ENCODE results near the gene NAT16.

NAT16 gene

DNA sequence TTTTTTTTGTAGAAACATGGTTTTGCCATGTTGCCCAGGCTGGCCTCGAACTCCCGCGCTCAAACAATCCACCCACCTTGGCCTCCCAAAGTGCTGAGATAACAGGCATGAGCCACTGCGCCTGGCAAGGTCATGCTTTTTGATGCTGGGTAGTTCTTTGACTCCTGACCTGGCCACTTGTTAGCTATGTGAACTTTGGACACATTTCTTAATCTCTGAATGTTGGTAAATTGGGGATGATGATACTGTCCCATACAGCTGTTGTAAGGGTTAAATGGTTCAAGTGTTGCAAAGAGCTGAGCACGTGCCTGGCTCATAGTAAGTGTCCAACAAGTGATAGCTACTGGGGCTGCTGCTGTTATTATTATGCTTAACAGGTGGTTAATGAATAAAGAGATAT lies 40.2 kb upstream of the NAT16 start:
- TF ChIP-seq, protein P1, sequence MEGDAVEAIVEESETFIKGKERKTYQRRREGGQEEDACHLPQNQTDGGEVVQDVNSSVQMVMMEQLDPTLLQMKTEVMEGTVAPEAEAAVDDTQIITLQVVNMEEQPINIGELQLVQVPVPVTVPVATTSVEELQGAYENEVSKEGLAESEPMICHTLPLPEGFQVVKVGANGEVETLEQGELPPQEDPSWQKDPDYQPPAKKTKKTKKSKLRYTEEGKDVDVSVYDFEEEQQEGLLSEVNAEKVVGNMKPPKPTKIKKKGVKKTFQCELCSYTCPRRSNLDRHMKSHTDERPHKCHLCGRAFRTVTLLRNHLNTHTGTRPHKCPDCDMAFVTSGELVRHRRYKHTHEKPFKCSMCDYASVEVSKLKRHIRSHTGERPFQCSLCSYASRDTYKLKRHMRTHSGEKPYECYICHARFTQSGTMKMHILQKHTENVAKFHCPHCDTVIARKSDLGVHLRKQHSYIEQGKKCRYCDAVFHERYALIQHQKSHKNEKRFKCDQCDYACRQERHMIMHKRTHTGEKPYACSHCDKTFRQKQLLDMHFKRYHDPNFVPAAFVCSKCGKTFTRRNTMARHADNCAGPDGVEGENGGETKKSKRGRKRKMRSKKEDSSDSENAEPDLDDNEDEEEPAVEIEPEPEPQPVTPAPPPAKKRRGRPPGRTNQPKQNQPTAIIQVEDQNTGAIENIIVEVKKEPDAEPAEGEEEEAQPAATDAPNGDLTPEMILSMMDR (IDR thresholded peaks at IDR 0.05; ENCODE audit: unreplicated experiment in 3 of 3) = no peak
- H3K36me3 Mint-ChIP-seq (ENCODE audit: low read depth) = peaks cover 43% of the 10 kb centered on the region
- H3K27me3 Mint-ChIP-seq (ENCODE audit: low read depth) = no peaks in the 10 kb centered on the region
- H3K27ac Mint-ChIP-seq = no peak overlapping the region
- peaks cover 31% of the 10 kb centered on the region for H3K4me1 Mint-ChIP-seq
- H3K4me3 Mint-ChIP-seq = peak overlapping the region; percentile 40 to 73 (median 58)
- H3K9me3 Mint-ChIP-seq = no peaks in the 10 kb centered on the region

DNA sequence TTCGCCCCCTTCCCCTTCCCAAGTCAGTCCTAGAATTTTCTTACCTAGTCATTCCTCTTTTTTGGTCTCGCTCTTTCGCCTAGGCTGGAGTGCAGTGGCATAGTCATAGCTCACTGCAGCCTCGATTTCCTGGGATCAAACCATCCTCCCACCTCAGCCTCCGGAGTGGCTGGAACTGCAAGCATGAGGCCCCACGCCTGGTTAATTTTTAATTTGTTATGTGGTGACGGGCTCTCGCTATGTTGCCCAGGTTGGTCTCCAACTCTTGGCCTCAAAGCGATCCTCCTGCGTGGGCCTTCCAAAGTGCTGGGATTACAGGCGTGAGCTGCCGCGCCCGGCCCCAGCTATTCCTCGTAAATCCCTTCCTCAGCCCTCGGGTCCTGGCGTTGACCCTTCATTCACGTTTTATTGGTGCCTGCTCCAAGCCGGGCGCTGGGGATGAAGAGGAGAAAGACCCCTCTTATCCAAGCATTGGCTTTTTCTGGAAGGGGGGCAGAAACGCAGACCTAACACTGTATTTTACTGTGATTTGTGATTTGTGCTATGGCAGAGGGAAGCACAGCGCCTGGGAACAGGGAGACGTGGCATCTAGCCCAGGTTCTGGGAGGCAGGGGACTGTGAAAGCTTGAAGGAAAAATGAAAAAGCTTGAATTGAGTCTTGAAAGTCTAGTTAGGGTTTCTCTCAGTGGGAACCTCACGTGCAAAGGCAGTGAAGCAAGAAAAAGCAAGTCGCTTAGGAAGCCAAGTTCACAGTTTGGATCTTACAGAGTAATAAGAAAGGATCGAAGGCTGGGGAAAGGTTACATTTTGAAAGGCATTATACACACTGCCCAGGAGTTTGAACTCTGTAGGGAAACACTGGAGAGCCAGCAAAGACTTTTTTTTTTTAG lies 38.4 kb upstream of the NAT16 start:
- Mint-ChIP-seq H3K27me3 (ENCODE audit: low read depth) (no peaks in the 10 kb centered on the region), H3K4me3 (peak overlapping the region; percentile 95 to 97 (median 95)), H3K36me3 (ENCODE audit: low read depth) (peaks cover 35% of the 10 kb centered on the region), H3K9me3 (no peaks in the 10 kb centered on the region), H3K27ac (peak overlapping the region; percentile 72 to 93 (median 91)), H3K4me1 (peaks cover 31% of the 10 kb centered on the region)
- TF ChIP-seq, protein P1 (IDR thresholded peaks at IDR 0.05; ENCODE audit: unreplicated experiment in 3 of 3) = no peak

DNA sequence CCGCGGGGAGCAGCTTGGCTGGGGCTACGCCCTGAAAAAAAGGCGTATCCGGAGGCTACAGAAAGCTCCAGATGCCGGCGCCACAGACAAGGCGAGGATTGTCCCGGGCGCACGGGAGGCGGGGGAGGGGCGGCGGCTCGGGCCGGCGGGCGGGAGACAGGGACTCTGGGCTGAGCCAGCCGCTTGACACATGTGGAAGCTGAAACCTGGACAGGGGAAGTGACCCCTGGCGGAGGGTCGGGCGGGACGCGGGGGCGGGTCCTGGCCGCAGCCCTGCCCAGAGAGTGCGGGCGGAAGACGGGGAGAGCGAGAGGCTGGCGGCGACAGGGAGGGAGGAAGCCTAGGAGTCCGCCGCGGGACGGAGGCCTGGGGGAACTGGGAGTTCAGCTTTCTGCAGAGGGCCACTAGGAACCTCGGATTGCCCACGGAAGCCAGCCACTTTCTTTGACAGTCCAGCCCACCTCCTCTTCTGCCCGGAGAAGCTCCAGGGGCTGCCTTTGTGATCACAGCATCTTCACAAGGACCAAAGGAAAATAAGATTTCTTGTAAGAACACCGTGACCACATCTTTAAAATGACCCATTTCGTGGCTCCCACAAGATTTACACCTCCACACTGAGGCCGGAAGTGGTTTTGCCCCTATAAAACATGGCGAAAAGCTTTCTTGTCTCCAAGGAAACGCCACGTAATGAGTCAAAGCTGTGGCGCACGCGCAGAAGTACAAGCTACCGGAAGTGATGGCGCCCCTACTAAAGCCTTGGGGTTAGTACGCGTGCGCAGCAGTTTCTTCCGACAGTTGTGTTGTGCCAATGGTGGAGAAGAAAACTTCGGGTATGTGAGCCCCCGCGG lies 37.5 kb upstream of the NAT16 start, which contains the start of the genes PLOD3 and ZNHIT1:
TSS of gene PLOD3 (minus strand) at position 194 of the 848 bp plus-strand sequence. CDS start 307 bp downstream, outside the sequence.
TSS of gene ZNHIT1 (plus strand) at position 778 of the 848 bp plus-strand sequence. CDS start at position 809, 31 bp downstream.
- H3K4me1 Mint-ChIP-seq = peaks cover 31% of the 10 kb centered on the region
- peak within 1 kb of the TSS; percentile 72 to 93 (median 91) for H3K27ac Mint-ChIP-seq
- no peaks in the 10 kb centered on the region for H3K27me3 Mint-ChIP-seq (ENCODE audit: low read depth)
- peaks cover 27% of the 10 kb centered on the region for H3K36me3 Mint-ChIP-seq (ENCODE audit: low read depth)
- no peaks in the 10 kb centered on the region for H3K9me3 Mint-ChIP-seq
- TF ChIP-seq, protein P1 (IDR thresholded peaks at IDR 0.05; ENCODE audit: unreplicated experiment in 3 of 3) = peak in 1 of 3 experiments; percentile 36
- H3K4me3 Mint-ChIP-seq = peak within 1 kb of the TSS; percentile 95 to 97 (median 95)

DNA sequence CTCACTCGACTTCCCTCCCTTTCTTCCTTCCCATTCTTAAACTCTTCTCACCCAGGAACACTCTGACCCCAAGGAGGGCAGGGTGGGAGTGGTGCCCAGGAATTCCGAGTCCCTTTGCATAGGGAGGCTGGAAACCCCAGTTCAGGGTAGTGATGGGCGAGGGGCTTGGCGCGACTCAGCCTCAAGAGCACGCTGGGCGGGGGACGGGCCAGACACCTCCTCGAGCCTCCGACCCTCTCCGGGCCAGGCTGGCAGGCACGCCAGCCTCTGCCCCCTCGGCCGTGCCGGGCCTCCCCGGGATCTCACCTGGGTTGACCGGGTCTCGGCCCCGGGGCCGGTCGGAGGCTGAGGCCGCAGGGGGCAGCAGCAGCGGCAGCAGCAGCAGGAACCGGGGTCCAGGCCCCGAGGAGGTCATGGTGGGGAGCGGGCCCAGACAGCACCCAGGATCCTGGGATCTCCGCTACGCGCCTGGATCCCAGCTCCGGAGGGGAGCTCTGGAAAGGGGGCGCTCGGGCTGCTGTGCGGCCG lies 36.8 kb upstream of the NAT16 start:
- H3K27ac Mint-ChIP-seq = peak overlapping the region in 1 of 3 experiments; percentile 91
- TF ChIP-seq, protein P1 (IDR thresholded peaks at IDR 0.05; ENCODE audit: unreplicated experiment in 3 of 3) = no peak
- peaks cover 22% of the 10 kb centered on the region for H3K36me3 Mint-ChIP-seq (ENCODE audit: low read depth)
- H3K9me3 Mint-ChIP-seq = no peaks in the 10 kb centered on the region
- H3K4me1 Mint-ChIP-seq = peaks cover 31% of the 10 kb centered on the region
- no peaks in the 10 kb centered on the region for H3K27me3 Mint-ChIP-seq (ENCODE audit: low read depth)
- peak overlapping the region; percentile 95 to 97 (median 95) for H3K4me3 Mint-ChIP-seq

DNA sequence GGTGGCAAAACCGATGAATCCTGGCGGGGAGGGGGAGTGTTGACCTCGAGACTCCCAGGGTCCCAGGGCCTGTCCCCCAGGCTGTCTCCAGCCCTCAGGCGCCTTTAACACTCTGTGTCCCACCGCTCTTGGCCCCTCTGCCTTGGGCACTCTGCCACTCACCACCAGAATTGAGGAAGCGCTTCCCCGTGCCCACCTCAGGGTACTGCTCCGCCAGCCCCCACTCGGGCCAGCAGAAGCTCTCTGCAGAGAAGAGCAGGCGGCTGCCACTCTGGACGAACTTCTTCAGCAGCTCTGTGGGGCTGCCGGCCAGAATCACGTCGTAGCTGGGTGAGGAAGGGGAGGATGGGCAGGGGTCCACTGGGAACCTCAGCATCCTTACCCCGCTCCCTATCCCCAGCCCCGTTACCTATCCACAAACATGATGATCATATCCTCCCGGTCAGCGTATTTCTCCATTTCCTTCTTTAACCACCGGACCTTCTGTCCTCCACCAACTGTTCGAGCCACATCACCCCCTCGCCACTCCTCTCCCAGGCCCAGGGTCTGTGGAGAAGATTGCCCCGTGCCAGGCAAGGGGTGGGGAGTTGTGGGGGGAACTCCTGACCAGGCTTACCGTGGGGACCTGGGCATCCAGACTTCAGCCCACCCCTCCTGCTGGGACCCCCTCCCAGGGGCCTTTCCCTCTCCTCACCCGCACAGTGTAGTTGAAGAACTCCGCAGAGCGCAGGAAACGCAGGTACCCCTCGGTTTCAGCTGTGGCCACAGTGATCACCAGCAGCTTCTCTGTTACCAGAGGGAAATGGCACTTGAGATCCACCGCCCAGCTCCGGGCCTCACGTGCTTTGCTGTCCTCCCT lies 36.1 kb upstream of the NAT16 start:
- Mint-ChIP-seq H3K4me1 (peaks cover 31% of the 10 kb centered on the region), H3K4me3 (peak overlapping the region; percentile 87 to 95 (median 88)), H3K27ac (peak overlapping the region in 1 of 3 experiments; percentile 70), H3K36me3 (ENCODE audit: low read depth) (peaks cover 15% of the 10 kb centered on the region), H3K9me3 (no peaks in the 10 kb centered on the region), H3K27me3 (ENCODE audit: low read depth) (no peaks in the 10 kb centered on the region)
- TF ChIP-seq, protein P1 (IDR thresholded peaks at IDR 0.05; ENCODE audit: unreplicated experiment in 3 of 3) = no peak

Data from nephron (organoid).